Measurements from ENCODE around the gene UNC119. TPM values are rescaled to one million over a fixed set of nuclear protein-coding genes. Genes with fewer than 3 reads are reported as not detected.

The UNC119 gene
- polyA plus RNA-seq, 3 donors, result 77.5 to 189 (median 80.2) TPM

DNA sequence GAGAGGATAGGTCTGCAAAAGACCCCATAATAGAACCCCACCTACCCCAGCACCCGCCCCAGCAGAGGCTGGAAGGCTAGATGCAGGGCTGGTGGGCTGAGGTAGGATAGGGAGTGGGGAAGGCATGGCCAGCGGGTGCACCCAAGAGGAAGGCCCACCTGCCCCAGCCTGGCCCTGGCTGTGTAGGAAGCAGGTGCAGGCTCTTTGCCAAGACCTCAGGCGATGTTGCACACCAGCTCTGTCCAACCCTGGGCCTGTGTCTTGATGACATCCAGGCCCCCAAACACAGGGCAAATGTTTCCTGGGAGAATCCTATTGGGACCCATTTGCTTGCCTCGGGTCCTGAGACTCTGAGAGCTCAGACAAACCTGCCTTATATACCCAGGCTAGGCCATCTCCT lies 12.2 kb downstream of the UNC119 start:
- H3K4me3 ChIP-seq (replicated peaks in 1 of 3; ENCODE audit: low read depth in 2 of 3, low read length in 3 of 3), result no peak overlapping the region
- H3K79me2 ChIP-seq (ENCODE audit: insufficient read depth, low read length), result no peaks in the 10 kb centered on the region
- H3K27me3 Mint-ChIP-seq (ENCODE audit: low read depth in 3 of 3), result peaks cover 0 to 8% (median 4%) of the 10 kb centered on the region in 3 donors
- peaks cover 0 to 5% of the 10 kb centered on the region in 2 donors for H3K36me3 Mint-ChIP-seq
- no peak overlapping the region for H2AFZ ChIP-seq (ENCODE audit: insufficient read depth, low read depth, low read length, poor library complexity, severe bottlenecking)
- no peak overlapping the region for H3K9ac ChIP-seq (ENCODE audit: insufficient read depth, low read length, poor library complexity, severe bottlenecking)
- TF ChIP-seq, protein P1, sequence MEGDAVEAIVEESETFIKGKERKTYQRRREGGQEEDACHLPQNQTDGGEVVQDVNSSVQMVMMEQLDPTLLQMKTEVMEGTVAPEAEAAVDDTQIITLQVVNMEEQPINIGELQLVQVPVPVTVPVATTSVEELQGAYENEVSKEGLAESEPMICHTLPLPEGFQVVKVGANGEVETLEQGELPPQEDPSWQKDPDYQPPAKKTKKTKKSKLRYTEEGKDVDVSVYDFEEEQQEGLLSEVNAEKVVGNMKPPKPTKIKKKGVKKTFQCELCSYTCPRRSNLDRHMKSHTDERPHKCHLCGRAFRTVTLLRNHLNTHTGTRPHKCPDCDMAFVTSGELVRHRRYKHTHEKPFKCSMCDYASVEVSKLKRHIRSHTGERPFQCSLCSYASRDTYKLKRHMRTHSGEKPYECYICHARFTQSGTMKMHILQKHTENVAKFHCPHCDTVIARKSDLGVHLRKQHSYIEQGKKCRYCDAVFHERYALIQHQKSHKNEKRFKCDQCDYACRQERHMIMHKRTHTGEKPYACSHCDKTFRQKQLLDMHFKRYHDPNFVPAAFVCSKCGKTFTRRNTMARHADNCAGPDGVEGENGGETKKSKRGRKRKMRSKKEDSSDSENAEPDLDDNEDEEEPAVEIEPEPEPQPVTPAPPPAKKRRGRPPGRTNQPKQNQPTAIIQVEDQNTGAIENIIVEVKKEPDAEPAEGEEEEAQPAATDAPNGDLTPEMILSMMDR (IDR thresholded peaks at IDR 0.05), result no peak
- no peaks in the 10 kb centered on the region for H3K4me1 ChIP-seq (ENCODE audit: control insufficient read depth in 1 of 2, insufficient read depth in 2 of 2, low read length in 2 of 2)
- no peak overlapping the region for H3K4me3 Mint-ChIP-seq
- no peaks in the 10 kb centered on the region for H3K27me3 ChIP-seq (ENCODE audit: control insufficient read depth in 2 of 2, insufficient read depth in 2 of 2, low read length in 2 of 2)
- WGBS (ENCODE audit: insufficient coverage), result 92% methylated on average over 2 of the region's 4 CpGs
- H3K9me3 ChIP-seq (replicated peaks in 1 of 2; ENCODE audit: control insufficient read depth in 1 of 2, insufficient read depth in 1 of 2, low read length in 2 of 2), result no peaks in the 10 kb centered on the region
- no peak for DNase-seq
- intact Hi-C loops (cut with micrococcal nuclease), result loop anchor here in 1 of 2 donors (2.0 kb wide), 1 partner anchor 45 kb away; no protein-coding TSS in a partner anchor
- H3K4me2 ChIP-seq (replicated peaks; ENCODE audit: extremely low read depth, low read length, poor library complexity, severe bottlenecking), result no peak overlapping the region
- no peaks in the 10 kb centered on the region for H3K9me3 Mint-ChIP-seq
- no peaks in the 10 kb centered on the region for H3K4me1 Mint-ChIP-seq
- no peaks in the 10 kb centered on the region for H4K20me1 ChIP-seq (ENCODE audit: insufficient read depth, low read length)
- no peak overlapping the region for H3K27ac ChIP-seq (ENCODE audit: low read depth in 1 of 2, low read length in 2 of 2)
- no peaks in the 10 kb centered on the region for H3K36me3 ChIP-seq (replicated peaks in 1 of 2; ENCODE audit: control insufficient read depth in 1 of 2, insufficient read depth in 2 of 2, low read length in 2 of 2)
- H3K27ac Mint-ChIP-seq, result peak overlapping the region in 1 of 7 donors; percentile 57

DNA sequence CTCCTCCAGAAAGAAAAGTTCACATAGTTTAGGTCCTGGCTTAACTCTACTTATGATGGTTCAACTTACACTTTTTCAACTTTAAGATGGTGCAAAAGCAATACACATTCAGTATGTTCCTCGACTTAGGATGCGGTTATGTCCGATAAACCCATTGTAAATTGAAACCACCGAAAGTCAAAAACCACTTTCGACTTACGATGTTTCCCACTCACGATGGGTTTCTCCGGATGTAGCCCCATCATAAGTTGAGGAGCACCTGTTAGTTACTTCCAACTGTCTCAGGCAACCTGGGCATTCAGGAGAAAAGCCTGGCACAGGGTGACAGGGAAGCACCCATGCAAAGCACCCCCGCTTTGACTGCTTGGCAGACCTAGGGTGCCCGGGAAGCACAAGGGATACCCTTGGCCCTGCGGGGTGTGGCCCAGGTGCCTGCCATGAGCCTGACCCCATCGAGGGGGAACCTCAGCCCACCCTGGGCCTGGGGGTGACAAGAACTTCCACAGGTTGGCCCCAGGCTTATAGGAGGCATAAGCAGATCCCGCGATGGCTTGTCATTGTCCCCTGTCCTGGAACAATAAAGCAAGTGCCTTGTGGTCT lies 14.0 kb downstream of the UNC119 start:
- Histone ChIP-seq H3K9ac (ENCODE audit: insufficient read depth, low read length, poor library complexity, severe bottlenecking) (no peak overlapping the region), H3K79me2 (ENCODE audit: insufficient read depth, low read length) (no peaks in the 10 kb centered on the region), H3K27ac (ENCODE audit: low read depth in 1 of 2, low read length in 2 of 2) (no peak overlapping the region), H3K36me3 (replicated peaks in 1 of 2; ENCODE audit: control insufficient read depth in 1 of 2, insufficient read depth in 2 of 2, low read length in 2 of 2) (no peaks in the 10 kb centered on the region), H3K9me3 (replicated peaks in 1 of 2; ENCODE audit: control insufficient read depth in 1 of 2, insufficient read depth in 1 of 2, low read length in 2 of 2) (no peaks in the 10 kb centered on the region), H4K20me1 (ENCODE audit: insufficient read depth, low read length) (no peaks in the 10 kb centered on the region), H2AFZ (ENCODE audit: insufficient read depth, low read depth, low read length, poor library complexity, severe bottlenecking) (no peak overlapping the region), H3K4me3 (replicated peaks in 1 of 3; ENCODE audit: low read depth in 2 of 3, low read length in 3 of 3) (no peak overlapping the region), H3K4me2 (replicated peaks; ENCODE audit: extremely low read depth, low read length, poor library complexity, severe bottlenecking) (no peak overlapping the region), H3K4me1 (ENCODE audit: control insufficient read depth in 1 of 2, insufficient read depth in 2 of 2, low read length in 2 of 2) (no peaks in the 10 kb centered on the region), H3K27me3 (ENCODE audit: control insufficient read depth in 2 of 2, insufficient read depth in 2 of 2, low read length in 2 of 2) (no peaks in the 10 kb centered on the region)
- no peak overlapping the region for H3K4me3 Mint-ChIP-seq
- TF ChIP-seq, protein P1 (IDR thresholded peaks at IDR 0.05), result no peak
- no peaks in the 10 kb centered on the region for H3K4me1 Mint-ChIP-seq
- H3K27me3 Mint-ChIP-seq (ENCODE audit: low read depth in 3 of 3), result peaks cover 0 to 4% (median under 1%) of the 10 kb centered on the region in 3 donors
- H3K27ac Mint-ChIP-seq, result no peak overlapping the region
- WGBS (ENCODE audit: insufficient coverage), result 93% methylated on average over 14 of the region's 14 CpGs
- no peaks in the 10 kb centered on the region for H3K9me3 Mint-ChIP-seq
- intact Hi-C loops (cut with micrococcal nuclease), result no loop called here
- no peaks in the 10 kb centered on the region for H3K36me3 Mint-ChIP-seq
- DNase-seq, result no peak

Measured in CD14-positive monocyte (primary cell).